Coronary artery (tissue), 2 donors: ENCODE measurements around the gene IL1R1.
A peak's percentile ranks its signal among the peaks of the same experiment; 100 is the strongest.

Source experiments
- DNase-seq: peaks from one replicate; pipeline ENCODE4 v3.0.0-alpha.2; 2017; ENCODE audit warnings: low spot score
- H3K27ac ChIP-seq, 2 donors: fragments of 200-600 bp; sonication (generic); one replicate each; pipeline ENCODE4 v1.5.1; 2016 to 2019
- H3K4me3 ChIP-seq: fragments of 200-600 bp; sonication (generic); 2 replicates; pipeline ENCODE4 v1.5.1; 2016; ENCODE audit warnings: mild to moderate bottlenecking, moderate library complexity
- CTCF ChIP-seq: fragments of 200-600 bp; sonication (generic); IDR thresholded peaks from one replicate; pipeline ENCODE4 v1.5.1; 2019; ENCODE audit warnings: antibody characterized with exemption

The IL1R1 gene

GRCh38 chr2:102155703-102156515 lies 13.4 kb downstream of the IL1R1 start:
- no peak for TF ChIP-seq CTCF
- Histone ChIP-seq H3K4me3 (peak overlapping the region; percentile 8), H3K27ac (peak overlapping the region; percentile 35 to 79)
- no peak for DNase-seq

GRCh38 chr2:102158011-102158755 lies 15.6 kb downstream of the IL1R1 start:
- H3K27ac ChIP-seq, result no peak overlapping the region
- TF ChIP-seq CTCF, result no peak
- no peak for DNase-seq
- no peak overlapping the region for H3K4me3 ChIP-seq

- DNase-seq, result no peak
- no peak for TF ChIP-seq CTCF
- Histone ChIP-seq H3K27ac (no peak overlapping the region), H3K4me3 (no peak overlapping the region)
Observed at GRCh38 chr2:102159295-102159694, 16.7 kb downstream of the IL1R1 start.

- Histone ChIP-seq H3K27ac (no peak overlapping the region), H3K4me3 (no peak overlapping the region)
- peak; percentile 34 for TF ChIP-seq CTCF
- no peak for DNase-seq
Observed at GRCh38 chr2:102166189-102166845, 23.8 kb downstream of the IL1R1 start.

GRCh38 chr2:102168026-102168771 lies 25.7 kb downstream of the IL1R1 start:
- TF ChIP-seq CTCF, result no peak

GRCh38 chr2:102171946-102172345 lies 29.4 kb downstream of the IL1R1 start:
- H3K27ac ChIP-seq, result no peak overlapping the region
- no peak for DNase-seq
- no peak for TF ChIP-seq CTCF
- H3K4me3 ChIP-seq, result no peak overlapping the region

More at GRCh38 chr2:102168026-102168771, 25.7 kb downstream of the IL1R1 start:
- no peak overlapping the region for H3K27ac ChIP-seq
- no peak for DNase-seq
- H3K4me3 ChIP-seq, result no peak overlapping the region
